Activated CD8-positive, alpha-beta T cell treated with anti-CD3 and anti-CD28 coated beads for 36 hours (primary cell): Measurements from ENCODE around the gene CHIC1. TPM values are rescaled to one million over a fixed set of nuclear protein-coding genes. Genes with fewer than 3 reads are reported as not detected.
"Not testable (repeated sequence)": the region's sequence is repeated elsewhere in the genome, so short reads cannot be mapped to it uniquely, and the experiment has no call there.

Experiments
- ATAC-seq: fragments of 200-7000 bp; cut with Tn5 transposase; one replicate; pipeline ENCODE4 v1.10.0; 2021; ENCODE audit warnings: mild to moderate bottlenecking, moderate library complexity
- CTCF ChIA-PET: fragments of 350-600 bp; sonication (Branson Sonifier 250); formaldehyde crosslinking; loops from one replicate; lab custom pipeline; 2021; ENCODE audit warnings: antibody characterized with exemption; lab: Charles Lee
- POLR2A ChIA-PET: fragments of 350-600 bp; sonication (Branson Sonifier 250); formaldehyde crosslinking; loops from one replicate; lab custom pipeline; 2021; ENCODE audit warnings: antibody characterized with exemption; lab: Charles Lee
- DNase-seq: peaks from one replicate; pipeline ENCODE4 v3.0.0-alpha.2; 2020
- H3K27ac Mint-ChIP-seq: one replicate; pipeline ENCODE4 v1.8.0; 2021; ENCODE audit warnings: mild to moderate bottlenecking, mixed read lengths
- H3K27me3 Mint-ChIP-seq: one replicate; pipeline ENCODE4 v1.8.0; 2021; ENCODE audit warnings: mixed read lengths
- H3K36me3 Mint-ChIP-seq: one replicate; pipeline ENCODE4 v1.8.0; 2021; ENCODE audit warnings: low read depth, mixed read lengths
- H3K4me1 Mint-ChIP-seq: one replicate; pipeline ENCODE4 v1.8.0; 2021; ENCODE audit warnings: low read depth, mixed read lengths
- H3K4me3 Mint-ChIP-seq: one replicate; pipeline ENCODE4 v1.8.0; 2021; ENCODE audit warnings: mild to moderate bottlenecking, moderate library complexity, mixed read lengths
- H3K9me3 Mint-ChIP-seq: one replicate; pipeline ENCODE4 v1.8.0; 2021; ENCODE audit warnings: mixed read lengths
- CTCF ChIP-seq: fragments of 200-600 bp; IDR thresholded peaks from one replicate; pipeline ENCODE4 v1.8.0; 2022; ENCODE audit warnings: antibody characterized with exemption, mild to moderate bottlenecking
- intact Hi-C: fragments of 100-400 bp; cut with micrococcal nuclease; formaldehyde crosslinking; loops from one replicate; pipeline ENCODE4 v1.10.0; 2022
- total RNA-seq, 2 experiments: library from RNA; stranded (reverse); gene quantifications; one replicate each; pipeline ENCODE4 v1.2.3, GENCODE V29; 2021

Gene CHIC1
- total RNA-seq, 2 experiments from 2014 or later: 3.9 to 4.4 TPM

- Mint-ChIP-seq H3K36me3 (peaks cover 20% of the 10 kb centered on the region), H3K4me3 (no peak overlapping the region), H3K27me3 (no peaks in the 10 kb centered on the region), H3K27ac (no peak overlapping the region), H3K9me3 (no peaks in the 10 kb centered on the region), H3K4me1 (no peaks in the 10 kb centered on the region)
- CTCF ChIA-PET: no interaction called here
- POLR2A ChIA-PET: no interaction called here
- DNase-seq: no peak
- no peak for TF ChIP-seq CTCF
- no peak for ATAC-seq
- intact Hi-C loops: no loop called here
Measured at GRCh38 chrX:73681408-73681807, 118.4 kb downstream of the CHIC1 start.

DNA sequence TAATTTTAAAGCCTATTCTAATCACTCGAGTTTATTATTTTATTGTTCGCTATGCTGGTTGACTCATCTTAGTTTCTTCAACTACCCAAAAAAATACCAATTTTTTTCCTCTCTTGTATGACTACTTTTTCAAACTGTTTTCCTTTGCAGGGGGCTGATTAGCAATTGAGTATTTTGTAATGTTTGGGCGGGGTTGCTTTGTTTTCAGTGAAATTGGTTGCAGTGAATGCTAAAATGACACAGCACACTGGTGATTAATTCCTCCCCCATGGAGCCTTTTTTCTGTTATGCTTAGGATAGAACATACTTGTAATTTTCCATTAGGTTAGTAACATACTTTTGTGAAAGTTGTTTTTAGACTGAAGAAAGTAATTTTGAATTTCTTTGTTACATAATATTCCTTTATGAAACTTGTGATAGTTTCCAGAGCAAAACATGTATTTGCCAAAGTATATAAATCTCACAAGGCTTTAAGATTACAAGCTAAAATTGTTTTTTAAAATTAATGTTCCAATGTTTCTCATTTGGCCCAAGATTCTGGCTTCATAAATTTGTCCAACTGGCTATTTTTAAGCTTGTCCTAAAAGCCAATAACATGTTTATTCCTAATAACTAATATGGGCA, 120.4 kb downstream of the CHIC1 start:
- peaks cover 4% of the 10 kb centered on the region for H3K9me3 Mint-ChIP-seq
- CTCF ChIA-PET: no interaction called here
- H3K36me3 Mint-ChIP-seq: peaks cover 34% of the 10 kb centered on the region
- H3K4me3 Mint-ChIP-seq: no peak overlapping the region
- no peak for ATAC-seq
- intact Hi-C loops: no loop called here
- POLR2A ChIA-PET: no interaction called here
- no peak overlapping the region for H3K27ac Mint-ChIP-seq
- H3K27me3 Mint-ChIP-seq: no peaks in the 10 kb centered on the region
- no peak for TF ChIP-seq CTCF
- H3K4me1 Mint-ChIP-seq: no peaks in the 10 kb centered on the region
- DNase-seq: no peak

- POLR2A ChIA-PET, H3K27me3 Mint-ChIP-seq, DNase-seq, H3K36me3 Mint-ChIP-seq, intact Hi-C loops, H3K4me3 Mint-ChIP-seq, CTCF ChIA-PET, H3K4me1 Mint-ChIP-seq, ATAC-seq, H3K27ac Mint-ChIP-seq: not testable (repeated sequence)
- peaks cover 13% of the 10 kb centered on the region for H3K9me3 Mint-ChIP-seq
Measured at GRCh38 chrX:73707014-73707413, 144.0 kb downstream of the CHIC1 start.

GRCh38 chrX:73728602-73729001, 165.6 kb downstream of the CHIC1 start:
- no peaks in the 10 kb centered on the region for H3K9me3 Mint-ChIP-seq
- no peaks in the 10 kb centered on the region for H3K4me1 Mint-ChIP-seq
- no peaks in the 10 kb centered on the region for H3K27me3 Mint-ChIP-seq
- H3K4me3 Mint-ChIP-seq: no peak overlapping the region
- DNase-seq: no peak
- ATAC-seq: no peak
- POLR2A ChIA-PET: no interaction called here
- intact Hi-C loops: no loop called here
- CTCF ChIA-PET: no interaction called here
- TF ChIP-seq CTCF: no peak
- no peaks in the 10 kb centered on the region for H3K36me3 Mint-ChIP-seq
- no peak overlapping the region for H3K27ac Mint-ChIP-seq

Other genes starting within 250 kb of the CHIC1 start
- not detected for gene CDX4, start 116.1 kb upstream of the CHIC1 start, total RNA-seq